ENCODE results near the gene PRDM16.

DNA sequence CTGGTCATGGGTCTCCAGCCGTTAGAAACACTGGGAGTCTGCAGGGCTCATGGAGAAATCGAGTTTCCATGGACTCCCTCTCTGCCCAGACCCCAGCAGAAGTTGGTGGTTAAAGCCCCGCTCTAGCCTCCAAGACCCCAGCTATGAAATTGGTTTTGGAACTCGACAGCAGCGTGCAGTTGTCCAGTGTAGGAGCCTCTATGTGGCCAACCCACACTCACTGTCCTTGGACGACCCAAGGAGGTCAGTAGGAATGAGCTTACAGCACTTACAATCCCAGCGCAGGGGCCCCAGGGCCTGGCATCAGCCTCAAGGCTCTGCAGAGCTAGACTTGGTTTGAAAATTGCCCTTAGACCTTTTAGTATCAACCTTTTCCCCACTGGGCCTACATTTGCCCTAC is 3.2 kb upstream of the PRDM16 start:
- TF ChIP-seq REST (IDR thresholded peaks at IDR 0.05; ENCODE audit: low read depth) (no peak), CTCF (IDR thresholded peaks at IDR 0.05 in 2 of 3, conservative IDR thresholded peaks at IDR 0.05 in 1 of 3; ENCODE audit: borderline replicate concordance in 1 of 3, insufficient read depth in 1 of 3, low read depth in 2 of 3, low read length in 2 of 3) (no peak)
